Type B pancreatic cell (in vitro differentiated cells): Measurements from ENCODE around the gene NAGLU. TPM values are rescaled to one million over a fixed set of nuclear protein-coding genes. Genes with fewer than 3 reads are reported as not detected.

Source experiments
- DNase-seq: peaks from one replicate; pipeline ENCODE4 v3.0.0; 2021; ENCODE audit warnings: mixed read lengths; ENCODE audit not compliant: unreplicated experiment; ENCODE audit errors: extremely low spot score
- H3K27ac Mint-ChIP-seq: 2 replicates; pipeline ENCODE4 v1.8.0; 2021; ENCODE audit warnings: mild to moderate bottlenecking, mixed read lengths
- H3K27me3 Mint-ChIP-seq: 2 replicates; pipeline ENCODE4 v1.8.0; 2021; ENCODE audit warnings: mixed read lengths
- H3K36me3 Mint-ChIP-seq: 2 replicates; pipeline ENCODE4 v1.8.0; 2021; ENCODE audit warnings: mixed read lengths
- H3K4me1 Mint-ChIP-seq: one replicate; pipeline ENCODE4 v1.8.0; 2021; ENCODE audit warnings: mixed read lengths; ENCODE audit not compliant: unreplicated experiment
- H3K4me3 Mint-ChIP-seq: 2 replicates; pipeline ENCODE4 v1.8.0; 2021; ENCODE audit warnings: mild to moderate bottlenecking, mixed read lengths
- H3K9me3 Mint-ChIP-seq: 2 replicates; pipeline ENCODE4 v1.8.0; 2021; ENCODE audit warnings: mixed read lengths
- microRNA-seq: library from miRNA; unstranded; fragments of <30 nt; microRNA quantifications from one replicate; pipeline ENCODE4, GENCODE V29; 2020
- total RNA-seq: library from RNA; stranded (reverse); gene quantifications from 2 replicates; pipeline ENCODE4 v1.2.1, GENCODE V29; 2021; ENCODE audit warnings: low replicate concordance
- TF ChIP-seq, protein P1 (sequence below): fragments of 200-600 bp; sonication (generic); conservative IDR thresholded peaks from 2 replicates; pipeline ENCODE4 v1.5.0; 2021; ENCODE audit warnings: antibody characterized with exemption, mild to moderate bottlenecking

NAGLU gene
- total RNA-seq, 1 donor from 2014 or later = 26.5 TPM

DNA sequence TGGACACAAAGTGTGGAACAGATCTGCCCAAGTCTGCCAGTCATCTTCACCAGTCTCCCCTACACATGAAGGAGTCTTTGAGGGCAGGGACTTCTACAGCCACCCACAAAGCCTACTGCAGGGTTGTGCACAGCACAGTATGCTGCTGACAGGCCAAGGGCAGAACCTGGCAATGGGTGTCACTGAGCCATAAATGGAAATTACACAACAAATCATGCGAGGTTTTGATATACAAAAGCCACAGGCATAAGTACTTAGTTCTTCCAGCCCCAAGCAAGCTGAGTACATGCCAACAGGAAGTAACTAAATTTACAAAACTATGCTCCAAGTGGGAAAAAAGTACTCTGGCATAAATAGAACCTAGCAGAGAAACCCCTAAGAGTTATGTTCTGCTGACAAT is 49.3 kb downstream of the NAGLU start:
- TF ChIP-seq, protein P1, sequence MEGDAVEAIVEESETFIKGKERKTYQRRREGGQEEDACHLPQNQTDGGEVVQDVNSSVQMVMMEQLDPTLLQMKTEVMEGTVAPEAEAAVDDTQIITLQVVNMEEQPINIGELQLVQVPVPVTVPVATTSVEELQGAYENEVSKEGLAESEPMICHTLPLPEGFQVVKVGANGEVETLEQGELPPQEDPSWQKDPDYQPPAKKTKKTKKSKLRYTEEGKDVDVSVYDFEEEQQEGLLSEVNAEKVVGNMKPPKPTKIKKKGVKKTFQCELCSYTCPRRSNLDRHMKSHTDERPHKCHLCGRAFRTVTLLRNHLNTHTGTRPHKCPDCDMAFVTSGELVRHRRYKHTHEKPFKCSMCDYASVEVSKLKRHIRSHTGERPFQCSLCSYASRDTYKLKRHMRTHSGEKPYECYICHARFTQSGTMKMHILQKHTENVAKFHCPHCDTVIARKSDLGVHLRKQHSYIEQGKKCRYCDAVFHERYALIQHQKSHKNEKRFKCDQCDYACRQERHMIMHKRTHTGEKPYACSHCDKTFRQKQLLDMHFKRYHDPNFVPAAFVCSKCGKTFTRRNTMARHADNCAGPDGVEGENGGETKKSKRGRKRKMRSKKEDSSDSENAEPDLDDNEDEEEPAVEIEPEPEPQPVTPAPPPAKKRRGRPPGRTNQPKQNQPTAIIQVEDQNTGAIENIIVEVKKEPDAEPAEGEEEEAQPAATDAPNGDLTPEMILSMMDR = no peak
- Mint-ChIP-seq H3K4me3 (no peak overlapping the region), H3K27me3 (no peaks in the 10 kb centered on the region), H3K4me1 (no peaks in the 10 kb centered on the region), H3K9me3 (no peaks in the 10 kb centered on the region), H3K36me3 (peaks cover 23% of the 10 kb centered on the region), H3K27ac (no peak overlapping the region)
- no peak for DNase-seq

DNA sequence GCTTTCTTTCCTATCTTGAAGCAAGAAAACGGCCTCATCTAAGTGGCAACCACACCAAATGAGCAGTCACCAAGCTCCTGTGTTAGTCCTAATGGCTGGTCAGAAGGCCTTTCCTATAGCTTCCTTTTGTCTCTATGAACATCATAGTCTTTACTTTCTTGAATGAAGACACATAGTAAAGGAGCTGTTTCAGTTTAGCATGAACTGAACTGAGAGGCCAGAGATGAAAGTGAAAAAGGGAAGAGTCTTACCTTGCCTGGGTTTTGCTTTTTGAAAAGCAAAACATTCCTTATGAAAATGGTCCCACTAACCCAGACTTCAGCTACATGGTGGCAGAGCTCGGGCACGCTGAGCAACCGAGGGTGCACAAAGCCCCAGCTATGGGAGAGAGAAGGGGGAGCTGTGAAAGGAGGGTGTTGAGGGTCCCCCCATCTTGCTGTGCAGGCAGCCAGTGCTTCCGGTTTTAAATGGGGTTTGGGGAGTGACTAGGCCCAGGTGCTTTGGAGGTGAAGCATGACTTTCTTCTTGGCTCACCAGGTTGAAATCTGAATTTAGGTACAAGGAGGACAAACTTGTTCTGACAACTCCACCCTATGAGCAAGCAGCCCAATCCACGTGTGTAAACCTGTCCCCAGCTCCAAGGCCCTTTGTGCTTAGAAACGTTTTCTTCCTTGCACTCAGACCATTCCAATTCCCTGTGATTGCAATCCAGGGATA is 50.6 kb downstream of the NAGLU start:
- peaks cover 26% of the 10 kb centered on the region for H3K36me3 Mint-ChIP-seq
- H3K4me3 Mint-ChIP-seq = peak overlapping the region; percentile 61
- TF ChIP-seq, protein P1 = no peak
- peak overlapping the region; percentile 82 for H3K27ac Mint-ChIP-seq
- H3K27me3 Mint-ChIP-seq = no peaks in the 10 kb centered on the region
- DNase-seq = no peak
- no peaks in the 10 kb centered on the region for H3K9me3 Mint-ChIP-seq
- no peaks in the 10 kb centered on the region for H3K4me1 Mint-ChIP-seq

DNA sequence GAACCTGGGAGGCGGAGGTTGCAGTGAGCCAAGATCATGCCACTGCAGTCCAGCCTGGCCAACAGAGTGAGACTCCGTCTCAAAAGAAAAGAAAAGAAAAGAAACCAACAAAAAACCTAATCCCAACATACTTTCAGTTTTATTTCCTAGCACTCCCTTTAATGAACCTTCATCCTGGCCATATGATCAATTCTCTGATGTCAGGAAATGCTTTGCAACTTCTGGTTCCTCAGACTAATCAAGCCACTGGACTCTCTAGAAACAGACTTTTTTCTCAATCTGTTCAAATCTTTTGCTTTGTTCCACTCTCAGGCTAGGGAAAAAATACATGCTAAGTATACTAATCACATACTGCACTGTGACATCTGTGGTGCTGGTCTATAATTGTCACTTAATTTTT is 54.8 kb downstream of the NAGLU start:
- DNase-seq = no peak
- no peak overlapping the region for H3K27ac Mint-ChIP-seq
- H3K4me3 Mint-ChIP-seq = no peak overlapping the region
- H3K4me1 Mint-ChIP-seq = no peaks in the 10 kb centered on the region
- no peaks in the 10 kb centered on the region for H3K9me3 Mint-ChIP-seq
- H3K27me3 Mint-ChIP-seq = no peaks in the 10 kb centered on the region
- peaks cover 20% of the 10 kb centered on the region for H3K36me3 Mint-ChIP-seq
- TF ChIP-seq, protein P1 = no peak

DNA sequence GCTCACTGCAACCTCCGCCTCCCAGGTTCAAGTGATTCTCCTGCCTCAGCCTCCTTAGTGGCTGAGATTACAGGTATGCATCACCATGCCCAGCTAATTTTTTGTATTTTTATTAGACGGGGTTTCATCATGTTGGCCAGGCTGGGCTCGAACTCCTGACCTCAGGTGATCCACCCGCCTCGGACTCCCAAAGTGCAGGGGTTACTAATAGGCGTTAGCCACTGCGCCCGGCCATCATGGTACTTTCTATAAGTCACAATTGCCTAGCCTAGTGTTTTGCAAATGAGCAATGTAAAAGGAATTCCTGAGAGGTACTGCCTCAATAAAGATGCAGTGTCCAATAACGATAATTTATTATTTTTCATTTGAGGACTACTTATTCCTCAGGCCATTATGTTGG is 55.4 kb downstream of the NAGLU start:
- DNase-seq = no peak
- TF ChIP-seq, protein P1 = no peak
- Mint-ChIP-seq H3K27ac (no peak overlapping the region), H3K27me3 (no peaks in the 10 kb centered on the region), H3K4me3 (no peak overlapping the region), H3K4me1 (peaks cover 2% of the 10 kb centered on the region), H3K36me3 (peaks cover 23% of the 10 kb centered on the region), H3K9me3 (no peaks in the 10 kb centered on the region)

Small RNAs within 50 kb of the gene (microRNA-seq; reads per million reads assigned to microRNA genes)
- 5.5 reads per million, percentile 21 among the genes with 10 or more reads in this experiment for gene MIR5010
- not detected for gene MIR548AT

Other genes with a start within 250 kb of the NAGLU start
- 1.6 and 2.0 TPM in 2 replicates for gene STAT5A, start 247.7 kb upstream of the NAGLU start, total RNA-seq
- 64.9 and 80.1 TPM in 2 replicates for gene STAT3, start 147.8 kb upstream of the NAGLU start, total RNA-seq
- 21.9 and 49.0 TPM in 2 replicates for gene CAVIN1, start 113.0 kb upstream of the NAGLU start, total RNA-seq
- 65.5 and 69.4 TPM in 2 replicates for gene ATP6V0A1, start 77.4 kb upstream of the NAGLU start, total RNA-seq
- 2.2 and 2.7 TPM in 2 replicates for gene HSD17B1, start 16.7 kb downstream of the NAGLU start, total RNA-seq
- 78.0 and 80.8 TPM in 2 replicates for gene COASY, start 25.9 kb downstream of the NAGLU start, total RNA-seq
- gene MLX, start 30.9 kb downstream of the NAGLU start, total RNA-seq = 31.3 and 32.3 TPM in 2 replicates
- 10.6 and 22.6 TPM in 2 replicates for gene PSMC3IP, start 41.5 kb downstream of the NAGLU start, total RNA-seq
- 62.9 and 82.6 TPM in 2 replicates for gene RETREG3, start 73.1 kb downstream of the NAGLU start, total RNA-seq
- gene TUBG1, start 73.4 kb downstream of the NAGLU start, total RNA-seq = 44.7 and 63.2 TPM in 2 replicates
- gene TUBG2, start 123.0 kb downstream of the NAGLU start, total RNA-seq = 18.0 and 24.4 TPM in 2 replicates
- 29.1 and 60.5 TPM in 2 replicates for gene PLEKHH3, start 140.8 kb downstream of the NAGLU start, total RNA-seq
- gene CCR10, start 145.6 kb downstream of the NAGLU start, total RNA-seq = 1.2 TPM in 1 of 2 replicates, not detected in the other
- gene CNTNAP1, start 146.3 kb downstream of the NAGLU start, total RNA-seq = 1.00 and 17.8 TPM in 2 replicates
- gene EZH1, start 208.8 kb downstream of the NAGLU start, total RNA-seq = 30.6 and 37.6 TPM in 2 replicates
- gene RAMP2, start 225.0 kb downstream of the NAGLU start, total RNA-seq = 1.5 and 8.3 TPM in 2 replicates
- gene VPS25, start 237.2 kb downstream of the NAGLU start, total RNA-seq = 86.9 and 103 TPM in 2 replicates
- 2.7 and 4.2 TPM in 2 replicates for gene WNK4, start 244.4 kb downstream of the NAGLU start, total RNA-seq